Stomach (tissue), 4 donors: ENCODE measurements around the gene CLEC16A.

ENCODE experiments used
- EP300 ChIP-seq: sonication (generic); formaldehyde crosslinking; IDR thresholded peaks from one replicate; pipeline ENCODE4 v1.6.1; 2017; ENCODE audit warnings: antibody characterized with exemption
- POLR2A ChIP-seq, 4 donors: fragments of 450-650 bp; IDR thresholded peaks; one replicate each; pipeline ENCODE4 v1.6.1; 2016; ENCODE audit warnings: antibody characterized with exemption in 4 of 4, control low read depth in 2 of 4, mild to moderate bottlenecking in 1 of 4, moderate library complexity in 1 of 4
- TF ChIP-seq, protein P1 (sequence below), 7 experiments: fragments of 450-650 bp in 4 of 7; fragments of 200-600 bp in 3 of 7; sonication (generic) in 3 of 7; IDR thresholded peaks; one replicate each; pipeline ENCODE4 v1.5.1; 2016 to 2019; ENCODE audit warnings: antibody characterized with exemption in 7 of 7, control low read depth in 2 of 7, mild to moderate bottlenecking in 1 of 7

DNA sequence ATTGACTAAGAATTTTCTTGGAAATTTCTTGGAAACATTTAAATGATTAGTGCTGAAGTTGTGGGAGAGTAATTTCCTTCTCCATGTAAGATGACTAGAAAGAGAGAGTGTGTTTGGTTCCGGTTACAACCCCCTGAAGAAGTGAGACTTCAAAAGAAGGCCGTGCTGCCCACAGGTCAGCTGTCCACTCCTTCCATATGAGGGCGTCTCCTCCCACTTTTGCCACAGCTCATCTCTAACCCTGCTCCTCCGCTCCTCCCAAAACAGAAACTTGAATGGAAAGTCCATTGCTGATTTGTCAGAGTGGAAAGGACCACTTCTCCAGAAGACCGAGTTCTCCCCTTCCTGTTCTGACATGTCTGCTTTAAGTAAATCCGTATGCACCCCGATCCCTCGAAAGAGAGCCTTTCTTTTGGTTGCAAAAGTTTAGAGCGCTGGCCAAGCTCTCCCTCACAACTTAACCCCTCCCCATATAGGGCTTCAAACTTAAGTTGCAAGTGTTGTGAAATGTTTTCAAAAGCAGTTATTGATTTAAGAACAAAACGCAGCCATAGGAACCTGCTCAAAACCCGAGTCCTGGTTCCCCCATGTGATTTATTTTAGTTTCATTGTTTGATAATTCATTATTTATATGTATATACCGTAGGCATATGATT is 182.2 kb downstream of the CLEC16A start:
- TF ChIP-seq, protein P1, sequence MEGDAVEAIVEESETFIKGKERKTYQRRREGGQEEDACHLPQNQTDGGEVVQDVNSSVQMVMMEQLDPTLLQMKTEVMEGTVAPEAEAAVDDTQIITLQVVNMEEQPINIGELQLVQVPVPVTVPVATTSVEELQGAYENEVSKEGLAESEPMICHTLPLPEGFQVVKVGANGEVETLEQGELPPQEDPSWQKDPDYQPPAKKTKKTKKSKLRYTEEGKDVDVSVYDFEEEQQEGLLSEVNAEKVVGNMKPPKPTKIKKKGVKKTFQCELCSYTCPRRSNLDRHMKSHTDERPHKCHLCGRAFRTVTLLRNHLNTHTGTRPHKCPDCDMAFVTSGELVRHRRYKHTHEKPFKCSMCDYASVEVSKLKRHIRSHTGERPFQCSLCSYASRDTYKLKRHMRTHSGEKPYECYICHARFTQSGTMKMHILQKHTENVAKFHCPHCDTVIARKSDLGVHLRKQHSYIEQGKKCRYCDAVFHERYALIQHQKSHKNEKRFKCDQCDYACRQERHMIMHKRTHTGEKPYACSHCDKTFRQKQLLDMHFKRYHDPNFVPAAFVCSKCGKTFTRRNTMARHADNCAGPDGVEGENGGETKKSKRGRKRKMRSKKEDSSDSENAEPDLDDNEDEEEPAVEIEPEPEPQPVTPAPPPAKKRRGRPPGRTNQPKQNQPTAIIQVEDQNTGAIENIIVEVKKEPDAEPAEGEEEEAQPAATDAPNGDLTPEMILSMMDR (IDR thresholded peaks at IDR 0.05): no peak
- TF ChIP-seq EP300 (no peak), POLR2A (IDR thresholded peaks at IDR 0.05) (no peak)
